ENCODE measurements around the gene MYOZ2.
"Not testable (repeated sequence)": the region's sequence is repeated elsewhere in the genome, so short reads cannot be mapped to it uniquely, and the experiment has no call there.

MYOZ2 gene

DNA sequence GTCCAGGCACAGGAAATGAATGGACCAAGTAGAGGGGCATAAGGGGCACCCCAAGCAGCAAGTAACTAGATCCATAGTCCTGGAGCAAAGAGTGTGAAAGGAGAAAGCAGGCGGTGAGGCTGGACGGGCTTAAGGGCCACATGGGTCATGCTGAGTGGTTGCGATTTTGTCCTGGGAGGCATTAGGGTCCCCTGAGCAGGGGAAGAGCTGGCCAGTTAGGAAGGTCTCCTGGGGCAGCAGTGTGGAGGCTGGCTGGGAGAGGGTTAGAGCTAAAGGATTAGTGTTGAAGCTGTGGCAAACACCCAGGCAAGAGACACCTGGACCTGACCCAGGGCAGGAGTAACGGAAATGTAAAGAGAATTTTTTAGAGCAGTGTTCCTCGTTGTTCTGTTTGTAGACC is 26.5 kb downstream of the MYOZ2 start:
- DNase-seq (ENCODE audit: insufficient read length), result no peak
- FAIRE-seq, result no peak

DNA sequence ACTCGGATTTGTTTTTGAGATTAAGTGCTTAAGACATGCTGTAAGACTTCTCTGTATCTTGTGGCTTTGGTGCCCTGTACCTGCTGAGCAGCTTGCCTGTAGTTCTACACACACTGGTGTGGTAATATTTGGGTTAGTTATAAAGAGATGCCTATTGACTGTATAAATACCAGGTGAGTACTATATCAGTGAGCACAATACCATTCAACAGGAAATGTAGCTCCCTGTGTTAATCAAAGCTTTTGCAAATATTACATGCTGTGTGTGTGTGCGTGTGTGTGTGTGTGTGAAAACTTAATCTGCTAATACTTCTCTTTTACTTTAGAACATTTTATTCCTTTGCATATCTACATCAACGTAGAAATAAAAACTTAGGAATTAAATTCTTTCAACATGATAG is 30.1 kb downstream of the MYOZ2 start:
- no peak for DNase-seq (ENCODE audit: insufficient read length)
- FAIRE-seq, result no peak
- no peak for TF ChIP-seq POLR2A (IDR thresholded peaks at IDR 0.05; ENCODE audit: low read depth, low read length)
- TF ChIP-seq TAF1 (IDR thresholded peaks at IDR 0.05; ENCODE audit: borderline replicate concordance, low read depth, low read length), result no peak
- TF ChIP-seq POLR2AphosphoS5 (IDR thresholded peaks at IDR 0.05; ENCODE audit: low read depth, low read length), result no peak

More for the DNA sequence above, 26.5 kb downstream of the MYOZ2 start:
- TF ChIP-seq POLR2A (IDR thresholded peaks at IDR 0.05; ENCODE audit: low read depth, low read length) (no peak), POLR2AphosphoS5 (IDR thresholded peaks at IDR 0.05; ENCODE audit: low read depth, low read length) (no peak), TAF1 (IDR thresholded peaks at IDR 0.05; ENCODE audit: borderline replicate concordance, low read depth, low read length) (no peak)

DNA sequence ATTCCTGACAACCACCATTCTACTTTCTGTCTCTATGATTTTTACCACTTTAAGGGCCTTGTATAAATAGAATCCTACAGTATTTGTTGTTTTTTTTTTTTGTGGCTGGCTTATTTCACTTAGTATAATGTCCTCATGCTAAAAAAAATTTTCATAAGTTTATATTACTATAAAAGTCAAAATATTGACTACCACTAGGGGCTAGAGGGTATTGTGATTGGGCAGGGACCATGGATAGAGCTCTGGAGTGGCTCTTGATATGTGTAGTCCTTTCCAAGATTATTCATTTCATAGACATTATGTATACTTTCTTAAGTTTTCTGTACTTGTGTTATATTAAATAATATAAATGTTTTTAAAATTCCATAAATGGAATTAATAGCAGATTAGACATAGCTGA is 34.6 kb downstream of the MYOZ2 start:
- no peak for FAIRE-seq
- DNase-seq (ENCODE audit: insufficient read length), result no peak
- no peak for TF ChIP-seq POLR2AphosphoS5 (IDR thresholded peaks at IDR 0.05; ENCODE audit: low read depth, low read length)
- TF ChIP-seq POLR2A (IDR thresholded peaks at IDR 0.05; ENCODE audit: low read depth, low read length), result no peak
- no peak for TF ChIP-seq TAF1 (IDR thresholded peaks at IDR 0.05; ENCODE audit: borderline replicate concordance, low read depth, low read length)

DNA sequence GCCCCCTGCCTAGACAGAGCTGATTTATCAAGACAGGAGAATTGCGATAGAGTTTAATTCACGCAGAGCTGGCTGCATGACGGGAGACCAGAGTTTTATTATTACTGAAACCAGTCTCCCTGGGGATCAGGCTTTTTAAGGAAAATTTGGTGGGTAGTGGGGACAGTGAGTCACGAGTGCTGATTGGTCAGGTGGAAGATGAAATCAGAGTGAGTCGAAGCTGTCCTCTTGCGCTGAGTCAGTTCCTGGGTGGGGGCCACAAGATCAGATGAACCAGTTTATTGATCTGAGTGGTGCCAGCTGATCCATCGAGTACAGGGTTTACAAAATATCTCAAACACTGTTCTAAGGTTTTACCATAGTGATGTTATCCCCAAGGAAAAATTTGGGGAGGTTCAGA is 36.6 kb downstream of the MYOZ2 start:
- no peak for TF ChIP-seq POLR2A (IDR thresholded peaks at IDR 0.05; ENCODE audit: low read depth, low read length)
- TF ChIP-seq POLR2AphosphoS5 (IDR thresholded peaks at IDR 0.05; ENCODE audit: low read depth, low read length), result no peak
- TF ChIP-seq TAF1 (IDR thresholded peaks at IDR 0.05; ENCODE audit: borderline replicate concordance, low read depth, low read length), result no peak
- no peak for FAIRE-seq

DNA sequence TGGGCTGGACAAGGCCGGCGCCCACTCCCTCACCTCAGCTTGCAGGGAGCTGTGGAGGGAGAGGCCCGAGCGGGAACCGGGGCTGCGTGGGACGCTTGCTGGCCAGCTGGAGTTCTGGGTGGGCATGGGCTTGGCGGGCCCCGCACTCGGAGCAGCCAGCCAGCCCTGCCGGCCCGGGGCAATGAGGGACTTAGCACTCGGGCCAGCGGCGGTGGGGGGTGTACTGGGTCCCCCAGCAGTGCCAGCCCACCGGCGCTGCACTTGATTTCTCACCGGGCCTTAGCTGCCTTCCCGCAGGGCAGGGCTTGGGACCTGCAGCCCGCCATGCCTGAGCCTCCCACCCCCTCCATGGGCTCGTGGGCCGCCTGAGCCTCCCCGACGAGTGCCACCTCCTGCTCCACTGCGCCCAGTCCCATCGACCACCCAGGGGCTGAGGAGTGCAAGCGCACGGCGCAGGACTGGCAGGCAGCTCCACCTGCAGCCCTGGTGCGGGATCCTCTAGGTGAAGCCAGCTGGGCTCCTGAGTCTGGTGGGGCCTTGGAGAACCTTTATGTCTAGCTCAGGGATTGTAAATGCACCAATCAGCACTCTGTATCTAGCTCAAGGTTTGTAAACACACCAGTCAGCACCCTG is 38.2 kb downstream of the MYOZ2 start:
- DNase-seq (ENCODE audit: insufficient read length); FAIRE-seq: not testable (repeated sequence)

More for the DNA sequence above, 36.6 kb downstream of the MYOZ2 start:
- DNase-seq (ENCODE audit: insufficient read length), result no peak

DNA sequence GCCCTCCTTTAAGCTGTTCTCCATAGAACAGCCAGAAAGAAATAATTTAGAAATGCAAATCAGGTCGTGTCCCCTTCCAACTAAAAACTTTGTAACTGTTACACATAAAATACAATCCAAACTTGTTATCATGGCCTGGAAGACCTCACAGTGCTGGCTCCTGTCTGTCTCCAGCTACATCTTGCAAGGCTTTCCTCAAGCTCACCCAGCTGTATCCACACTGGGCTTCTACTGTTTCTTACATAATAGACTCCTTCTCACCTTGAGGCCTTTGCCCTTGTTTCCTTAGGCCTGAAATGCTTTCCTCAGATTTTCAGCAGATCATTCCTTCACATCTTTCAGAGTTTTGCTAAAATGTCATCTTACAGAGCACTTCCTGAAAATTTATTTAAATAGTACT is 43.4 kb downstream of the MYOZ2 start:
- FAIRE-seq, result no peak

DNA sequence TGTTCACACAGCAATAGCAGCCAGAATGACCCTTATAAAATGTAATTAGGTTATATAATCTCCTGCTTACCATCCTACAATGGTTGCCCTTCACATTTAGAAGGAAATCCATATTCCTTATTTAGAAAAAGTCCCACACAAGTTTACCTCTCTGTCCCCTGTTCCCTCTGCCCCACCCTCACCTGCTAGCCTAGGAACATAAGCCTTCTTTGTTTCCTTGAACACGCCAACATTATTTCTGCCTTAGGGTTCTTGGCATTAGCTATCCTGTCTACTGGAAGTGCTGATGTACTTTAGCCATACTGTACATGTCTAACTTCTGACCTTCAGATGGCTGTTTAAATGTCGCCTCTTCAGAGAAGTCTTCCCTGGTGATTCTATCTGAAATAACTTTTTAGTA is 48.5 kb downstream of the MYOZ2 start:
- FAIRE-seq, result no peak
- TF ChIP-seq POLR2A (IDR thresholded peaks at IDR 0.05; ENCODE audit: low read depth, low read length), result no peak

More for the DNA sequence above, 43.4 kb downstream of the MYOZ2 start:
- DNase-seq (ENCODE audit: insufficient read length), result no peak
- no peak for TF ChIP-seq POLR2A (IDR thresholded peaks at IDR 0.05; ENCODE audit: low read depth, low read length)
- TF ChIP-seq POLR2AphosphoS5 (IDR thresholded peaks at IDR 0.05; ENCODE audit: low read depth, low read length), result no peak
- TF ChIP-seq TAF1 (IDR thresholded peaks at IDR 0.05; ENCODE audit: borderline replicate concordance, low read depth, low read length), result no peak

DNA sequence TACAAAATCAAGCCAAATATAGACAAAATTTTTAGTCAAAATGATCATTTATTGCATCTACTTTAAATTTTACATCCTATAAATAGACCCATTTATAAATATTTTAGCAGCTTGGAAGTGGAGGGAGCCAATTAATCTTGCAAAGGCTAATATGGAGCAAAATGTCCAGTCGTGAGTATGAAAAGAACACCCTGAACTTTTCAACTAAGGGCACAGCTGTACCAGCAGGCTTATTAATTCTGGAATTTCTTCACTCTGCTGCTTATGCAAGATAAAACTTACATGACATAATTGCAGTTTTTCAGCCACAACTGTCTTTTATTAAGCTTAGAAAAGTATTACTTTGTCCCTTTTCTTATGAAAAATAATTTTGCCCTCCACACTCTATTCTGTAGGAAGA is 54.0 kb downstream of the MYOZ2 start:
- DNase-seq (ENCODE audit: insufficient read length) (no peak), FAIRE-seq (no peak)

More for the DNA sequence above, 48.5 kb downstream of the MYOZ2 start:
- no peak for DNase-seq (ENCODE audit: insufficient read length)

DNA sequence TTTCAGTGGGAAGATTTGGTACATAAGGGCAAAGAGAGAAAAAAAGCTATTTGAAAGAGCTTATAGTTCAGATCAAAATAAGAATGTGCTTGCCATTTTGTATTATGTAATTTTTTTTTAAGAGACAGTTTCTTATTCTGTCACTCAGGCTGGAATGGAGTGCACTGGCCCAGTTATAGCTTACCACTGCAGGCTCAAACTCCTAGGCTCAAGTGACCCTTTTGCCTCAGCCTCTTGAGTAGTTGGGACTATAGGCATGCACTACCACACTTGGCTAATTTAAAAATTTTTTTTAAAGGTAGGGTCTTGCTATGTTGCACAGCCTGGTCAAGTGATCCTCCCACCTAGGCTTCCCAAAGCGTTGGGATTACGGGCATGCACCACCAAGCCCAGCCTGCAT is 54.7 kb downstream of the MYOZ2 start:
- DNase-seq (ENCODE audit: insufficient read length) (no peak), FAIRE-seq (no peak)
- TF ChIP-seq TAF1 (IDR thresholded peaks at IDR 0.05; ENCODE audit: borderline replicate concordance, low read depth, low read length), result no peak
- no peak for TF ChIP-seq POLR2A (IDR thresholded peaks at IDR 0.05; ENCODE audit: low read depth, low read length)
- TF ChIP-seq POLR2AphosphoS5 (IDR thresholded peaks at IDR 0.05; ENCODE audit: low read depth, low read length), result no peak

More for the DNA sequence above, 54.0 kb downstream of the MYOZ2 start:
- TF ChIP-seq POLR2AphosphoS5 (IDR thresholded peaks at IDR 0.05; ENCODE audit: low read depth, low read length) (no peak), POLR2A (IDR thresholded peaks at IDR 0.05; ENCODE audit: low read depth, low read length) (no peak), TAF1 (IDR thresholded peaks at IDR 0.05; ENCODE audit: borderline replicate concordance, low read depth, low read length) (no peak)

DNA sequence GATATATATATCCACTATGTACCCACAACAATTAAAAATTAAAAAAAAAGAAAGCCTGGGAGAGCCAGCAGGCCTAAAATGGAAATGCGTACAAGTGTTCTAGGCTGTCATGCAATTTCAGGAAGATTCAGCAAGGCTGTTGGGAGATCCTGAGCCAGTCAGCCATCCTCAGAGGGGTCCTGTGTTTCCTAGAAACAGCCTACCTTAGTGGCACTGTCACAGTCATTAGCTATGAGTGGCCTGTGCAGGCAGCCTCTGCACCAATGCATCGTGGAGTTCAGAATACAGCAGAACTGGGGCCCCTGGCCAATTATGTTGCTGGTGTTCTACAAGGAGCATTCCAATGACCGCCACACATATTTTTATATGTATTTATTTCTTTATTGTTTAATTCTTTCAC is 55.9 kb downstream of the MYOZ2 start:
- FAIRE-seq, result no peak
- TF ChIP-seq POLR2AphosphoS5 (IDR thresholded peaks at IDR 0.05; ENCODE audit: low read depth, low read length) (no peak), TAF1 (IDR thresholded peaks at IDR 0.05; ENCODE audit: borderline replicate concordance, low read depth, low read length) (no peak), POLR2A (IDR thresholded peaks at IDR 0.05; ENCODE audit: low read depth, low read length) (no peak)
- no peak for DNase-seq (ENCODE audit: insufficient read length)

DNA sequence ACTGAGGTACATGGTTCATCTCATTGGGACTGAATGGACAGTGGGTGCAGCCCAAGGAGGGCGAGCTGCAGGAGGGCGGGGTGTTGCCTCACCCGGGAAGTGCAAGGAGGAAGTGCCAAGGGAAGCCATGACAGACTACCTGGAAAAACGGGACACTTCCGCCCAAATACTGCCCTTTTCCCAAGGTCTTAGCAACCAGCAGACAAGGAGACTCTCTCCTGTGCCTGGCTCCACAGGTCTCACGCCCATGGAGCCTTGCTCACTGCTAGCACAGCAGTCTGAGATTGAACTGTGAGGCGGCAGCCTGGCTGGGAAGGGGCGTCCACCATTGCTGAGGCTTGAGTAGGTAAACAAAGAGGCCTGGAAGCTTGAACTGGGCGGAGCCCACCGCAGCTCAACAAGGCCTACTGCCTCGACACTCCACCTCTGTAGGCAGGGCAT is 62.2 kb downstream of the MYOZ2 start:
- FAIRE-seq, result no peak
- no peak for DNase-seq (ENCODE audit: insufficient read length)
- TF ChIP-seq TAF1 (IDR thresholded peaks at IDR 0.05; ENCODE audit: borderline replicate concordance, low read depth, low read length), result no peak
- TF ChIP-seq POLR2A (IDR thresholded peaks at IDR 0.05; ENCODE audit: low read depth, low read length), result no peak
- TF ChIP-seq POLR2AphosphoS5 (IDR thresholded peaks at IDR 0.05; ENCODE audit: low read depth, low read length), result no peak

DNA sequence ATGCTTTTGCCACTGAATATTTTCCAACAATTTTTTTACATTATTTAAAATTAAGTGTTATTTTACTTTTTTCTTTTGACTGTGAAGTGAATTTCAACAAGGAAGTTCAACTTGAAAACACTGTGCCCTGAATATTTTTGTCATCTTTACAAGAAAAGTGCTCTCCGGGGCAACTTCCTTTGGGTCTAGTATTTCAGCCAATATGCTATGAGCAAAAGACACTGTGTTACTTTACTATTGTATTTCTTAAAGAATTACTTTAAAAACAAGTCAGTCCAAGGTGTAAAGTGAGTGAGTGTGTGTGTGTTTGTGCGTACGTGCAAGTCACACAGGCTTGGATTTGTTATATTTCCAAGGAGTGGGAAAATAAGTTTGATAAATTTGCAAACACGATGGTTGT is 69.3 kb downstream of the MYOZ2 start:
- DNase-seq (ENCODE audit: insufficient read length), result no peak
- FAIRE-seq, result no peak
- no peak for TF ChIP-seq TAF1 (IDR thresholded peaks at IDR 0.05; ENCODE audit: borderline replicate concordance, low read depth, low read length)
- TF ChIP-seq POLR2AphosphoS5 (IDR thresholded peaks at IDR 0.05; ENCODE audit: low read depth, low read length), result no peak
- TF ChIP-seq POLR2A (IDR thresholded peaks at IDR 0.05; ENCODE audit: low read depth, low read length), result no peak

DNA sequence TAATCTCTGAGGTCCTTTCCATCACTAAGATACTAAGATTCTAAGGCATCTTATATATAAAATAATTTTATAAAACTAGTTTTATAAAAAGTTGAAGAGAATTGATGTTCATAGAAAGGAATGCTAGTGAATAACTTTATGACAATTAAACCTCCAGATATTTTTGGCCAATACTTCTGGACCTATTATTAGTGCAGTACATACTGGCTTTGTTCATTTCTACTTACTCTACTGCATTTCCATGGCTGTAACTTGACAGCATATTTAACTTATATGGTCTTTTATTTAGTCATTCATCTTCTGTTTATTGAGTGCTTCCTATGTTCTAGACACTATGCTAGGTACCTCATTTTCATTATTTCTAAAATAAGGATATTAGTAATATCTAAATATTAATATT is 70.1 kb downstream of the MYOZ2 start:
- no peak for DNase-seq (ENCODE audit: insufficient read length)
- no peak for FAIRE-seq
- TF ChIP-seq POLR2AphosphoS5 (IDR thresholded peaks at IDR 0.05; ENCODE audit: low read depth, low read length) (no peak), POLR2A (IDR thresholded peaks at IDR 0.05; ENCODE audit: low read depth, low read length) (no peak), TAF1 (IDR thresholded peaks at IDR 0.05; ENCODE audit: borderline replicate concordance, low read depth, low read length) (no peak)

Data from GM12892 (cell line).